Measurements from ENCODE around the gene GCA.

DNA sequence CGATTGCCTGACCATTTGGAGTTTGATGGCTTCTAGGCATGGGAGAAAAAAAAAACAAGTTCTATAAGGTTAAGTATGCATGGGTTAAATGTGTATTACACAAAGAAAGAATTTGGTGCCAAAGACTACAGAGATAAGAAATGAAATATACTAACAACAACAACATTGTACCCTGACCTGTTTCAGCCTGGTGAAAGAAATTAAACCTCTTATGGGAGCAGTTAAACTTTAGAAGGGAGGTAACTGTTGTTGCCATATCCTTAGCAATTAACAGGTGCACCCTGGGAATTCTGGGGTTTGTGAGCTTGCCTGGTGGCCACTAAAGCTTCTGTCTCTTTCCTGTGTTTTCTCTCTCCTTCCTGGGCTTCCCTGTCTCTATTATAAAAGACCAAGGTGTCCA is 19.0 kb upstream of the GCA start:
- TF ChIP-seq POLR2A (IDR thresholded peaks at IDR 0.05), result no peak
- TF ChIP-seq, protein P1, sequence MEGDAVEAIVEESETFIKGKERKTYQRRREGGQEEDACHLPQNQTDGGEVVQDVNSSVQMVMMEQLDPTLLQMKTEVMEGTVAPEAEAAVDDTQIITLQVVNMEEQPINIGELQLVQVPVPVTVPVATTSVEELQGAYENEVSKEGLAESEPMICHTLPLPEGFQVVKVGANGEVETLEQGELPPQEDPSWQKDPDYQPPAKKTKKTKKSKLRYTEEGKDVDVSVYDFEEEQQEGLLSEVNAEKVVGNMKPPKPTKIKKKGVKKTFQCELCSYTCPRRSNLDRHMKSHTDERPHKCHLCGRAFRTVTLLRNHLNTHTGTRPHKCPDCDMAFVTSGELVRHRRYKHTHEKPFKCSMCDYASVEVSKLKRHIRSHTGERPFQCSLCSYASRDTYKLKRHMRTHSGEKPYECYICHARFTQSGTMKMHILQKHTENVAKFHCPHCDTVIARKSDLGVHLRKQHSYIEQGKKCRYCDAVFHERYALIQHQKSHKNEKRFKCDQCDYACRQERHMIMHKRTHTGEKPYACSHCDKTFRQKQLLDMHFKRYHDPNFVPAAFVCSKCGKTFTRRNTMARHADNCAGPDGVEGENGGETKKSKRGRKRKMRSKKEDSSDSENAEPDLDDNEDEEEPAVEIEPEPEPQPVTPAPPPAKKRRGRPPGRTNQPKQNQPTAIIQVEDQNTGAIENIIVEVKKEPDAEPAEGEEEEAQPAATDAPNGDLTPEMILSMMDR (IDR thresholded peaks at IDR 0.05), result no peak
